H9 (cell line): ENCODE data around the gene PDE2A. TPM values are rescaled to one million over a fixed set of nuclear protein-coding genes. Genes with fewer than 3 reads are reported as not detected.

ENCODE experiments used
- DNase-seq: peaks from one replicate; pipeline ENCODE4 v3.0.0-alpha.2; 2017
- H2AFZ ChIP-seq: one replicate; pipeline ENCODE4 v1.6.1; 2013; ENCODE audit warnings: mild to moderate bottlenecking, low read length, control low read depth, moderate library complexity
- H2AK5ac ChIP-seq: 2 replicates; pipeline ENCODE4 v1.6.1; 2013; ENCODE audit warnings: low read length, control low read depth, mixed read lengths; ENCODE audit not compliant: insufficient read length
- H2BK120ac ChIP-seq: one replicate; pipeline ENCODE4 v1.6.1; 2013; ENCODE audit warnings: low read depth, mild to moderate bottlenecking, low read length, control low read depth, inconsistent platforms; ENCODE audit not compliant: poor library complexity, severe bottlenecking
- H2BK12ac ChIP-seq: 2 replicates; pipeline ENCODE4 v1.6.1; 2013; ENCODE audit warnings: low read length, control low read depth, mixed read lengths, low read depth; ENCODE audit not compliant: insufficient read length
- H2BK15ac ChIP-seq: 2 replicates; pipeline ENCODE4 v1.6.1; 2013; ENCODE audit warnings: low read depth, low read length, control low read depth
- H2BK20ac ChIP-seq: one replicate; pipeline ENCODE4 v1.6.1; 2013; ENCODE audit warnings: low read depth, mild to moderate bottlenecking, low read length, control low read depth, inconsistent platforms; ENCODE audit not compliant: poor library complexity, severe bottlenecking
- H2BK5ac ChIP-seq: 2 replicates; pipeline ENCODE4 v1.6.1; 2013; ENCODE audit warnings: low read length, control low read depth, mixed read lengths; ENCODE audit not compliant: insufficient read length
- H3K14ac ChIP-seq: 2 replicates; pipeline ENCODE4 v1.6.1; 2013; ENCODE audit warnings: low read length, control low read depth; ENCODE audit not compliant: insufficient read depth
- H3K18ac ChIP-seq: 2 replicates; pipeline ENCODE4 v1.6.1; 2013; ENCODE audit warnings: low read depth, mild to moderate bottlenecking, mixed read lengths, low read length, control low read depth; ENCODE audit not compliant: insufficient read length
- H3K23ac ChIP-seq: 2 replicates; pipeline ENCODE4 v1.6.1; 2013; ENCODE audit warnings: low read length, control low read depth, mixed read lengths, low read depth; ENCODE audit not compliant: insufficient read length
- H3K23me2 ChIP-seq: 2 replicates; pipeline ENCODE4 v1.6.1; 2013; ENCODE audit warnings: low read depth, mild to moderate bottlenecking, mixed read lengths, low read length, control low read depth; ENCODE audit not compliant: insufficient read length, poor library complexity, severe bottlenecking
- H3K27ac ChIP-seq: 2 replicates; pipeline ENCODE4 v1.5.1; 2013; ENCODE audit warnings: low read length, control low read depth, mixed read lengths, low read depth; ENCODE audit not compliant: insufficient read length
- H3K27me3 ChIP-seq: 2 replicates; pipeline ENCODE4 v1.6.1; 2013; ENCODE audit warnings: low read length, control low read depth, inconsistent platforms; ENCODE audit not compliant: insufficient read depth
- H3K4ac ChIP-seq: 2 replicates; pipeline ENCODE4 v1.6.1; 2013; ENCODE audit warnings: low read depth, mild to moderate bottlenecking, control low read depth, inconsistent platforms, low read length, moderate library complexity
- H3K4me1 ChIP-seq: 2 replicates; pipeline ENCODE4 v1.6.1; 2013; ENCODE audit warnings: low read length, control low read depth, inconsistent platforms; ENCODE audit not compliant: insufficient read depth
- H3K4me2 ChIP-seq: 2 replicates; pipeline ENCODE4 v1.6.1; 2013; ENCODE audit warnings: low read length, control low read depth, mixed read lengths; ENCODE audit not compliant: insufficient read length, insufficient read depth
- H3K56ac ChIP-seq: 2 replicates; pipeline ENCODE4 v1.6.1; 2013; ENCODE audit warnings: low read depth, mild to moderate bottlenecking, mixed read lengths, low read length, control low read depth; ENCODE audit not compliant: insufficient read length
- H3K79me1 ChIP-seq: 2 replicates; pipeline ENCODE4 v1.6.1; 2013; ENCODE audit warnings: low read depth, mild to moderate bottlenecking, moderate library complexity, low read length, control low read depth, inconsistent platforms; ENCODE audit not compliant: insufficient read depth, poor library complexity, severe bottlenecking
- H3K79me2 ChIP-seq: 2 replicates; pipeline ENCODE4 v1.6.1; 2013; ENCODE audit warnings: low read length, control low read depth, inconsistent platforms; ENCODE audit not compliant: insufficient read depth
- H3K9ac ChIP-seq: 2 replicates; pipeline ENCODE4 v1.6.1; 2013; ENCODE audit warnings: low read length, control low read depth, mixed read lengths; ENCODE audit not compliant: insufficient read length; ENCODE audit errors: extremely low read depth
- H3K9me3 ChIP-seq: one replicate; pipeline ENCODE4 v1.6.1; 2013; ENCODE audit warnings: low read depth, low read length, inconsistent platforms; ENCODE audit not compliant: control insufficient read depth
- H3T11ph ChIP-seq: one replicate; pipeline ENCODE4 v1.6.1; 2013; ENCODE audit warnings: mild to moderate bottlenecking, low read length, control low read depth, inconsistent platforms
- H4K20me1 ChIP-seq: one replicate; pipeline ENCODE4 v1.6.1; 2013; ENCODE audit not compliant: control insufficient read depth, insufficient read length, insufficient read depth
- H4K5ac ChIP-seq: 2 replicates; pipeline ENCODE4 v1.6.1; 2013; ENCODE audit warnings: low read depth, mild to moderate bottlenecking, mixed read lengths, low read length, control low read depth; ENCODE audit not compliant: insufficient read length
- H4K8ac ChIP-seq: replicated peaks from 2 replicates; pipeline ENCODE4 v1.6.1; 2013; ENCODE audit warnings: low read length, control low read depth, mixed read lengths, low read depth; ENCODE audit not compliant: insufficient read length
- H4K91ac ChIP-seq: 2 replicates; pipeline ENCODE4 v1.6.1; 2013; ENCODE audit warnings: low read depth, mild to moderate bottlenecking, moderate library complexity, mixed read lengths, low read length, control low read depth; ENCODE audit not compliant: insufficient read length
- H3K27ac Mint-ChIP-seq, 3 experiments: 2 replicates in 2 of 3; 3 replicates in 1 of 3; pipeline ENCODE4 v1.8.0; 2020 to 2021; ENCODE audit warnings: mixed read lengths in 3 of 3, mild to moderate bottlenecking in 1 of 3, moderate library complexity in 1 of 3
- H3K27me3 Mint-ChIP-seq: 2 replicates; pipeline ENCODE4 v1.8.0; 2021; ENCODE audit warnings: low read depth, mild to moderate bottlenecking, moderate library complexity, mixed read lengths
- H3K36me3 Mint-ChIP-seq, 3 experiments: 2 replicates in 2 of 3; 3 replicates in 1 of 3; pipeline ENCODE4 v1.8.0; 2020 to 2021; ENCODE audit warnings: low read depth in 3 of 3, mixed read lengths in 3 of 3; ENCODE audit not compliant: insufficient read depth in 1 of 3
- H3K4me1 Mint-ChIP-seq, 2 experiments: 2 replicates each; pipeline ENCODE4 v1.8.0; 2020; ENCODE audit warnings: mixed read lengths in 2 of 2
- H3K4me3 Mint-ChIP-seq, 2 experiments: 2 replicates in 1 of 2; 3 replicates in 1 of 2; pipeline ENCODE4 v1.8.0; 2020 to 2021; ENCODE audit warnings: mild to moderate bottlenecking in 2 of 2, mixed read lengths in 2 of 2, moderate library complexity in 1 of 2
- H3K9me3 Mint-ChIP-seq, 2 experiments: 2 replicates in 1 of 2; 3 replicates in 1 of 2; pipeline ENCODE4 v1.8.0; 2020; ENCODE audit warnings: mild to moderate bottlenecking in 2 of 2, mixed read lengths in 2 of 2, moderate library complexity in 1 of 2
- CTCF ChIP-seq: fragments of 200-600 bp; sonication (generic); conservative IDR thresholded peaks from 3 replicates; pipeline ENCODE4 v1.8.0; 2021; ENCODE audit warnings: antibody characterized with exemption, mild to moderate bottlenecking
- WGBS: extraction: QIAGEN DNeasy Blood & Tissue Kit; methylation state at CpG from one replicate; pipeline ENCODE4 v1.1.7; 2013; ENCODE audit warnings: missing lambda C conversion rate, low lambda C conversion rate, mixed read lengths; ENCODE audit not compliant: insufficient read length; ENCODE audit errors: extremely low coverage; 5-methylcytosine and 5-hydroxymethylcytosine counted together
- total RNA-seq: library from RNA; stranded (reverse); gene quantifications from 2 replicates; pipeline ENCODE4 v1.2.1, GENCODE V29; 2021

Gene PDE2A
- total RNA-seq, 1 experiment from 2014 or later = 3.4 TPM

DNA sequence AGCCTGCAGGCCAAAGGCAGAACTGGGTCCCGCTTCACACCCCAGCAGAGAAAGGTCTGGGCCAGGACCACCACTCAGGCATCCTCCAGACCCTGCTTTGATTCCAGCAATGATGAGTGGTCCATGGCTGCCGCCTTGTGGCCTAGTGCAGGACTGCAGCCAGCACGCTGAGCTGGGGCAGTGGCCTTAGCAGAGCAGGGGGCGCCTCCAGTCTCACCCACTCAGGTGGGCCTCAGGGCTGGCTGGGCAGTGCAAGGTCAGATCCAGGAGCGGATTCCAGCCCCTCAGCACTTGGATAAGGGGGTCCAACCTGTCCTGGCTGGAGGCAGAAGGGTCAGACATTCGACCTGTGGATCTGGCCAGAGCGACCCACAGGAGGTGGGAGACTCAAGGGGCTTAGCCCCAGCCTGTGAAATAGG lies 9.6 kb upstream of the PDE2A start:
- DNase-seq = peak; percentile 85
- Histone ChIP-seq H2BK12ac (no peak overlapping the region), H2BK20ac (no peak overlapping the region), H3K9me3 (no peaks in the 10 kb centered on the region), H3K4me2 (no peak overlapping the region), H2BK120ac (no peak overlapping the region), H3K56ac (no peak overlapping the region), H3K23ac (no peak overlapping the region), H4K5ac (no peak overlapping the region), H4K8ac (no peak overlapping the region), H3K4ac (no peak overlapping the region), H2AFZ (no peak overlapping the region), H3K79me2 (no peaks in the 10 kb centered on the region), H2BK5ac (no peak overlapping the region), H3K23me2 (no peaks in the 10 kb centered on the region), H2AK5ac (no peak overlapping the region), H3K79me1 (no peaks in the 10 kb centered on the region), H3K14ac (no peak overlapping the region), H4K20me1 (no peaks in the 10 kb centered on the region), H3K4me1 (no peaks in the 10 kb centered on the region; the same call in 1 of the 2 replicates), H3K27me3 (no peaks in the 10 kb centered on the region; the same call in 1 of the 2 replicates), H3K27ac (no peak overlapping the region), H3K9ac (no peak overlapping the region), H3K18ac (no peak overlapping the region), H4K91ac (no peak overlapping the region), H2BK15ac (no peak overlapping the region), H3T11ph (no peak overlapping the region)
- WGBS = no CpG with 5 or more reads among the region's 7 CpGs
- H3K36me3 Mint-ChIP-seq = peaks cover 0 to 23% (median 12%) of the 10 kb centered on the region in 3 experiments; a peak in 5 of 7 replicates
- no peak overlapping the region for H3K4me3 Mint-ChIP-seq
- peak overlapping the region in 1 of 3 experiments; percentile 84; a peak in 1 of 7 replicates for H3K27ac Mint-ChIP-seq
- peaks cover 27% of the 10 kb centered on the region for H3K27me3 Mint-ChIP-seq
- H3K9me3 Mint-ChIP-seq = no peaks in the 10 kb centered on the region; a peak in 1 of 5 replicates
- peaks cover 20 to 28% of the 10 kb centered on the region in 2 experiments for H3K4me1 Mint-ChIP-seq
- TF ChIP-seq CTCF = peak; percentile 95
